OCI-LY1 (cell line): ENCODE measurements around the gene HGFAC.

Experiments used
- H2AFZ ChIP-seq: fragments of 200-600 bp; sonication (generic), shearing (Covaris generic); 2 replicates; pipeline ENCODE4 v1.6.0; 2014; ENCODE audit warnings: antibody characterized with exemption, mild to moderate bottlenecking, low read length
- H3F3A ChIP-seq: fragments of 200-600 bp; sonication (generic), shearing (Covaris generic); 2 replicates; pipeline ENCODE4 v1.6.0; 2014; ENCODE audit warnings: mild to moderate bottlenecking, antibody characterized with exemption, low read length, moderate library complexity; ENCODE audit not compliant: insufficient read depth
- H3K27ac ChIP-seq: fragments of 200-600 bp; sonication (generic); 2 replicates; pipeline ENCODE4 v1.5.1; 2014; ENCODE audit warnings: low read length, mixed run types, mild to moderate bottlenecking, low read depth; ENCODE audit not compliant: poor library complexity, severe bottlenecking
- H3K27me3 ChIP-seq: fragments of 200-600 bp; sonication (generic); 2 replicates; pipeline ENCODE4 v1.6.0; 2014; ENCODE audit warnings: antibody characterized with exemption, mild to moderate bottlenecking, low read length, moderate library complexity; ENCODE audit not compliant: insufficient read depth
- H3K36me3 ChIP-seq: fragments of 200-600 bp; sonication (generic); 2 replicates; pipeline ENCODE4 v1.6.1; 2014; ENCODE audit warnings: mild to moderate bottlenecking, antibody characterized with exemption, low read length, moderate library complexity, mixed read lengths; ENCODE audit not compliant: insufficient read depth
- H3K4me1 ChIP-seq: fragments of 200-600 bp; sonication (generic); 2 replicates; pipeline ENCODE4 v1.5.1; 2014; ENCODE audit warnings: mild to moderate bottlenecking, low read length, moderate library complexity; ENCODE audit not compliant: insufficient read depth, severe bottlenecking
- H3K4me2 ChIP-seq: fragments of 200-600 bp; sonication (generic), shearing (Covaris generic); 2 replicates; pipeline ENCODE4 v1.6.1; 2014; ENCODE audit warnings: low read length
- H3K4me3 ChIP-seq: fragments of 200-600 bp; sonication (generic); 2 replicates; pipeline ENCODE4 v1.5.1; 2014; ENCODE audit warnings: low read length, low read depth, mild to moderate bottlenecking, mixed read lengths; ENCODE audit not compliant: poor library complexity, severe bottlenecking
- H3K79me2 ChIP-seq: fragments of 200-600 bp; shearing (Covaris generic); 2 replicates; pipeline ENCODE4 v1.6.1; 2016; ENCODE audit warnings: mixed run types, low read length, mixed read lengths; ENCODE audit not compliant: insufficient read depth
- H3K9ac ChIP-seq: fragments of 200-600 bp; sonication (generic), shearing (Covaris generic); 2 replicates; pipeline ENCODE4 v1.6.1; 2014; ENCODE audit warnings: mild to moderate bottlenecking, low read length, mixed read lengths
- H3K9me2 ChIP-seq: fragments of 200-600 bp; sonication (generic), shearing (Covaris generic); 2 replicates; pipeline ENCODE4 v1.6.1; 2014; ENCODE audit warnings: low read depth, mild to moderate bottlenecking, low read length, mixed read lengths
- H3K9me3 ChIP-seq: fragments of 200-600 bp; shearing (Covaris generic); 2 replicates; pipeline ENCODE4 v1.6.1; 2014; ENCODE audit warnings: low read length, mixed read lengths
- H4K20me1 ChIP-seq: fragments of 200-600 bp; sonication (generic), shearing (Covaris generic); 2 replicates; pipeline ENCODE4 v1.6.0; 2016; ENCODE audit warnings: mild to moderate bottlenecking, low read length; ENCODE audit not compliant: insufficient read depth
- EZH2 ChIP-seq: fragments of 200-600 bp; sonication (generic), shearing (Covaris generic); IDR thresholded peaks from 2 replicates; pipeline ENCODE4 v1.8.0; 2017; ENCODE audit warnings: borderline replicate concordance, mixed run types, mild to moderate bottlenecking, antibody characterized with exemption, low read length, moderate library complexity, mixed read lengths
- TF ChIP-seq, protein P1 (sequence below): fragments of 200-600 bp; sonication (generic), shearing (Covaris generic); IDR thresholded peaks from 2 replicates; pipeline ENCODE4 v1.5.1; 2017; ENCODE audit warnings: mild to moderate bottlenecking, antibody characterized with exemption, low read length, moderate library complexity, mixed read lengths

Gene HGFAC

DNA sequence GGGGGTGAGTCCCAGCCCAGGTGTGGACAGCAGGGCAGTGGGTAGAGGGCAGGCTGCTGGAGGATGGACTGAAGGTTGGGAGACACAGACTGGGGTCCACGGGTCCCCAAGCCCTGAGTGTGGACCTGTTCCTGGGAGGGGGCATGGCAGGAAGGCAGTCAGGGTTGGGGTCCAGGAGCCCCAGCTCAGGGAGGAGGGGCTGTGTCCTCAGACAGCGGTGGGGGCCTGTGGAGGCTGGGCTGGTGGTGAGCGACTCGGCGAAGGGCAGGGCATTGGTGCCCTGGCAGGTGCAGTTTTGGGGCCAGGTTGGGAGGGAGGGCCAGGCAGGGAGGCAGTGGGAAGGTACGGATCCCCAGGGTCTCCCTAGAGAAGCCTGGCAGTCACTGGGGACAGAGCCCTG is 55.3 kb downstream of the HGFAC start:
- no peaks in the 10 kb centered on the region for H3K9me2 ChIP-seq
- no peak overlapping the region for H3K4me2 ChIP-seq
- H3K27ac ChIP-seq, result no peak overlapping the region
- no peak overlapping the region for H3K9ac ChIP-seq
- H3K79me2 ChIP-seq, result no peaks in the 10 kb centered on the region
- no peaks in the 10 kb centered on the region for H3K36me3 ChIP-seq
- H3K27me3 ChIP-seq, result no peaks in the 10 kb centered on the region
- H3F3A ChIP-seq, result no peaks in the 10 kb centered on the region
- no peak for TF ChIP-seq EZH2
- TF ChIP-seq, protein P1, sequence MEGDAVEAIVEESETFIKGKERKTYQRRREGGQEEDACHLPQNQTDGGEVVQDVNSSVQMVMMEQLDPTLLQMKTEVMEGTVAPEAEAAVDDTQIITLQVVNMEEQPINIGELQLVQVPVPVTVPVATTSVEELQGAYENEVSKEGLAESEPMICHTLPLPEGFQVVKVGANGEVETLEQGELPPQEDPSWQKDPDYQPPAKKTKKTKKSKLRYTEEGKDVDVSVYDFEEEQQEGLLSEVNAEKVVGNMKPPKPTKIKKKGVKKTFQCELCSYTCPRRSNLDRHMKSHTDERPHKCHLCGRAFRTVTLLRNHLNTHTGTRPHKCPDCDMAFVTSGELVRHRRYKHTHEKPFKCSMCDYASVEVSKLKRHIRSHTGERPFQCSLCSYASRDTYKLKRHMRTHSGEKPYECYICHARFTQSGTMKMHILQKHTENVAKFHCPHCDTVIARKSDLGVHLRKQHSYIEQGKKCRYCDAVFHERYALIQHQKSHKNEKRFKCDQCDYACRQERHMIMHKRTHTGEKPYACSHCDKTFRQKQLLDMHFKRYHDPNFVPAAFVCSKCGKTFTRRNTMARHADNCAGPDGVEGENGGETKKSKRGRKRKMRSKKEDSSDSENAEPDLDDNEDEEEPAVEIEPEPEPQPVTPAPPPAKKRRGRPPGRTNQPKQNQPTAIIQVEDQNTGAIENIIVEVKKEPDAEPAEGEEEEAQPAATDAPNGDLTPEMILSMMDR, result no peak
- no peak overlapping the region for H3K4me3 ChIP-seq
- H3K9me3 ChIP-seq, result no peaks in the 10 kb centered on the region
- H3K4me1 ChIP-seq, result no peaks in the 10 kb centered on the region
- H4K20me1 ChIP-seq, result no peaks in the 10 kb centered on the region
- H2AFZ ChIP-seq, result no peak overlapping the region

DNA sequence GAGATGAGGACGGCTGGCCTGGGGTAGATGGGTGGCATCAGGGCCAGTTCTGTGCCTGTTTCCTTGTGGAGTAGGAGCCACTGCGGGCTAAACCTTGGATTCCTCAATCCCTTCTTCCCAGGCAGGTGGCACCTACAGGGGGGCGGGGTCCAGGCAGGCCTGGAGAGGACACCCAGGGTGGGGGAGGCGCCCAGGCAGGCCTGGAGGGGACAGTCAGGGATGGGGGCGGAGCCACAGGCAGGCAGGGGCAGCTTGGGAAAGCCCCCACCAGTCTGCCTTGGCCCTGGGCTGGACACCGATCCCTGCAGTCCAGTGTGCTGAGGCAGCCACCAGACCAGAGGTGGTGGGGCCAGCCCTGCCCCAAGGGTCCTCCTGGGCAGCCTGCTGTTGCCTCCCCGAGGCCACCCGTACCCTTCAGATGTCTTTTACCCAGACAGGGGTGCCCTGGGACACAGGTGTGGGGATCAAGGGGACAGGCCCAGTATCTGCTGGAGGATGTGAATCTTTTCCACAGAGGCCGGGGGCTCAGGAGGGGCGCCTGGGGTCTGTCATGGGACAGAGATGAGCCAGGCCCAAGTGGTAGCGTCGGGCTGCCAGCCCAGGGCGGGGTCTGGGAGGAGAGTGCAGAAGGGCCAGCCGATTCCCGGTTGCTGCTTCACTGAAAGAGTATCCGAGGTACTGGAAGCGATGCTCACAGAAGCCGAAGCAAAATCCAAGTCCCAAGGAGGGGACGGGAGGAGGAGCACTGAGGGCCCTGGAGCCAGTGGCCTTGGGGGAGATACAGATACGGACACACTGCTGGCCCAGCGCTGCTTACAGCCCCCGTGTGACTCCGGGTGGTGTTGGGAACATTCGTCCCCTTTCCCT is 56.0 kb downstream of the HGFAC start:
- H3K4me2 ChIP-seq, result no peak overlapping the region
- H3K4me3 ChIP-seq, result no peak overlapping the region
- H3K79me2 ChIP-seq, result no peaks in the 10 kb centered on the region
- H3K9ac ChIP-seq, result no peak overlapping the region
- H3K27me3 ChIP-seq, result no peaks in the 10 kb centered on the region
- no peak overlapping the region for H3K27ac ChIP-seq
- no peak overlapping the region for H2AFZ ChIP-seq
- no peaks in the 10 kb centered on the region for H3K9me3 ChIP-seq
- no peaks in the 10 kb centered on the region for H3K9me2 ChIP-seq
- H3K36me3 ChIP-seq, result no peaks in the 10 kb centered on the region
- TF ChIP-seq EZH2, result no peak
- TF ChIP-seq, protein P1, result no peak
- H3K4me1 ChIP-seq, result no peaks in the 10 kb centered on the region
- H3F3A ChIP-seq, result no peaks in the 10 kb centered on the region
- H4K20me1 ChIP-seq, result no peaks in the 10 kb centered on the region

DNA sequence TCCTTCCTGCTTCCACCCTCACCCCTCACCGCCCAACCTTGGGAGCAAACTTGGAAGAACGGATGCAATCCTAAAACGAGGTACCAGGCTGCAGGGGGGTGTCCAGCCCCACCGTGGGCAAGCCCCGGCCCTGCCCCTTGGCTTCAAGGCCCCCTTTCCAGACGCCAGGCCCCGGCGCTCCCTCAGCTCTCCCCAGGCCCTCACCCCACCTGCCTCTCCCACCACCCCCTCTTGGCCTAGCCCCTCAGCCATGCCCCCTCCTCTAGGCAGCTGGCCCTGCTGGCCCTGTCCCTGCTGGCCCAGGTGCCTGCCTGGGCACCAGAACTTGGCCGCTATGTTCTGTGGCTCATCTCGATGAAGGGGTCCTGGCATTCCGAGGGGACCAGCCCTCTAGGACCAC is 56.6 kb downstream of the HGFAC start:
- H3K36me3 ChIP-seq, result no peaks in the 10 kb centered on the region
- no peaks in the 10 kb centered on the region for H3K9me2 ChIP-seq
- H3K4me2 ChIP-seq, result no peak overlapping the region
- no peaks in the 10 kb centered on the region for H3K4me1 ChIP-seq
- TF ChIP-seq, protein P1, result no peak
- no peak for TF ChIP-seq EZH2
- no peaks in the 10 kb centered on the region for H3K79me2 ChIP-seq
- H3K9me3 ChIP-seq, result no peaks in the 10 kb centered on the region
- H3K27me3 ChIP-seq, result no peaks in the 10 kb centered on the region
- H3K4me3 ChIP-seq, result no peak overlapping the region
- no peak overlapping the region for H2AFZ ChIP-seq
- no peaks in the 10 kb centered on the region for H3F3A ChIP-seq
- no peaks in the 10 kb centered on the region for H4K20me1 ChIP-seq
- no peak overlapping the region for H3K27ac ChIP-seq
- H3K9ac ChIP-seq, result no peak overlapping the region
